Mononuclear cell (primary cell): Measurements from ENCODE around the gene SPRED1. TPM values are rescaled to one million over a fixed set of nuclear protein-coding genes. Genes with fewer than 3 reads are reported as not detected.
"Not testable (repeated sequence)": the region's sequence is repeated elsewhere in the genome, so short reads cannot be mapped to it uniquely, and the experiment has no call there.

Experiments
- H3K27me3 ChIP-seq: 2 replicates; pipeline ENCODE4 v1.6.0; 2011; ENCODE audit warnings: low read length, control low read depth; ENCODE audit not compliant: insufficient read depth
- H3K4me1 ChIP-seq: 2 replicates; pipeline ENCODE4 v1.5.1; 2011; ENCODE audit warnings: mild to moderate bottlenecking, low read length, control low read depth; ENCODE audit not compliant: insufficient read depth
- H3K4me3 ChIP-seq: 2 replicates; pipeline ENCODE4 v1.5.1; 2011; ENCODE audit warnings: mild to moderate bottlenecking, low read length, moderate library complexity
- H3K9me3 ChIP-seq: 2 replicates; pipeline ENCODE4 v1.5.1; 2011; ENCODE audit warnings: low read depth, mild to moderate bottlenecking, control low read depth, low read length
- total RNA-seq: library from RNA; depleted of rRNA; stranded (reverse); fragments of >200 nt; gene quantifications from one replicate; pipeline ENCODE4 v1.2.3, GENCODE V29; 2012

Gene SPRED1
- total RNA-seq, 1 donor: 0.94 TPM

- H3K4me1 ChIP-seq: peaks cover 20% of the 10 kb centered on the region
- no peaks in the 10 kb centered on the region for H3K9me3 ChIP-seq
- peaks cover 14% of the 10 kb centered on the region for H3K27me3 ChIP-seq
- H3K4me3 ChIP-seq: no peak overlapping the region
Observed at GRCh38 chr15:38257676-38258075, 5.0 kb downstream of the SPRED1 start.

GRCh38 chr15:38259134-38259533 is 6.5 kb downstream of the SPRED1 start:
- H3K4me3 ChIP-seq: no peak overlapping the region
- peaks cover 6% of the 10 kb centered on the region for H3K27me3 ChIP-seq
- peaks cover 6% of the 10 kb centered on the region for H3K4me1 ChIP-seq
- no peaks in the 10 kb centered on the region for H3K9me3 ChIP-seq

- no peaks in the 10 kb centered on the region for H3K4me1 ChIP-seq
- H3K9me3 ChIP-seq: no peaks in the 10 kb centered on the region
- H3K27me3 ChIP-seq: no peaks in the 10 kb centered on the region
- H3K4me3 ChIP-seq: no peak overlapping the region
Observed at GRCh38 chr15:38260077-38260476, 7.4 kb downstream of the SPRED1 start.

- Histone ChIP-seq H3K4me1 (no peaks in the 10 kb centered on the region), H3K27me3 (no peaks in the 10 kb centered on the region), H3K4me3 (no peak overlapping the region), H3K9me3 (no peaks in the 10 kb centered on the region)
Observed at GRCh38 chr15:38263251-38263650, 10.6 kb downstream of the SPRED1 start.

GRCh38 chr15:38263996-38264395 is 11.4 kb downstream of the SPRED1 start:
- Histone ChIP-seq H3K4me3 (no peak overlapping the region), H3K9me3 (no peaks in the 10 kb centered on the region), H3K27me3 (no peaks in the 10 kb centered on the region), H3K4me1 (no peaks in the 10 kb centered on the region)

- H3K27me3 ChIP-seq: no peaks in the 10 kb centered on the region
- H3K9me3 ChIP-seq: no peaks in the 10 kb centered on the region
- no peak overlapping the region for H3K4me3 ChIP-seq
- H3K4me1 ChIP-seq: no peaks in the 10 kb centered on the region
Observed at GRCh38 chr15:38266247-38266986, 13.8 kb downstream of the SPRED1 start.

GRCh38 chr15:38267421-38268022 is 14.9 kb downstream of the SPRED1 start:
- H3K4me3 ChIP-seq: no peak overlapping the region
- H3K9me3 ChIP-seq: no peaks in the 10 kb centered on the region
- H3K27me3 ChIP-seq: no peaks in the 10 kb centered on the region
- H3K4me1 ChIP-seq: no peaks in the 10 kb centered on the region

- H3K4me1 ChIP-seq: no peaks in the 10 kb centered on the region
- no peaks in the 10 kb centered on the region for H3K27me3 ChIP-seq
- no peaks in the 10 kb centered on the region for H3K9me3 ChIP-seq
- H3K4me3 ChIP-seq: no peak overlapping the region
Observed at GRCh38 chr15:38271144-38271543, 18.5 kb downstream of the SPRED1 start.

- Histone ChIP-seq H3K27me3 (no peaks in the 10 kb centered on the region), H3K4me3 (no peak overlapping the region), H3K4me1 (no peaks in the 10 kb centered on the region), H3K9me3 (no peaks in the 10 kb centered on the region)
Observed at GRCh38 chr15:38271895-38272294, 19.3 kb downstream of the SPRED1 start.

- H3K9me3 ChIP-seq, H3K27me3 ChIP-seq, H3K4me1 ChIP-seq, H3K4me3 ChIP-seq: not testable (repeated sequence)
Observed at GRCh38 chr15:38272431-38272830, 19.8 kb downstream of the SPRED1 start.

- Histone ChIP-seq H3K9me3 (no peaks in the 10 kb centered on the region), H3K4me1 (no peaks in the 10 kb centered on the region), H3K27me3 (no peaks in the 10 kb centered on the region), H3K4me3 (no peak overlapping the region)
Observed at GRCh38 chr15:38274135-38274534, 21.5 kb downstream of the SPRED1 start.

- no peaks in the 10 kb centered on the region for H3K4me1 ChIP-seq
- H3K27me3 ChIP-seq: no peaks in the 10 kb centered on the region
- no peak overlapping the region for H3K4me3 ChIP-seq
- no peaks in the 10 kb centered on the region for H3K9me3 ChIP-seq
Observed at GRCh38 chr15:38275959-38276358, 23.3 kb downstream of the SPRED1 start.

- H3K4me1 ChIP-seq, H3K4me3 ChIP-seq, H3K27me3 ChIP-seq, H3K9me3 ChIP-seq: not testable (repeated sequence)
Observed at GRCh38 chr15:38277281-38277680, 24.6 kb downstream of the SPRED1 start.

- no peaks in the 10 kb centered on the region for H3K9me3 ChIP-seq
- H3K27me3 ChIP-seq: no peaks in the 10 kb centered on the region
- H3K4me1 ChIP-seq: no peaks in the 10 kb centered on the region
- no peak overlapping the region for H3K4me3 ChIP-seq
Observed at GRCh38 chr15:38281031-38281430, 28.4 kb downstream of the SPRED1 start.

GRCh38 chr15:38283010-38283409 is 30.4 kb downstream of the SPRED1 start:
- Histone ChIP-seq H3K27me3 (no peaks in the 10 kb centered on the region), H3K4me1 (no peaks in the 10 kb centered on the region), H3K4me3 (no peak overlapping the region), H3K9me3 (no peaks in the 10 kb centered on the region)

GRCh38 chr15:38285456-38285855 is 32.8 kb downstream of the SPRED1 start:
- H3K9me3 ChIP-seq: no peaks in the 10 kb centered on the region
- no peaks in the 10 kb centered on the region for H3K27me3 ChIP-seq
- H3K4me3 ChIP-seq: no peak overlapping the region
- H3K4me1 ChIP-seq: no peaks in the 10 kb centered on the region
